A549 (cell line): ENCODE data around the gene EYA2. TPM values are rescaled to one million over a fixed set of nuclear protein-coding genes. Genes with fewer than 3 reads are reported as not detected.
A peak's percentile ranks its signal among the peaks of the same experiment; 100 is the strongest.

ENCODE experiments used
- ATAC-seq, 2 experiments: fragments of 200-7000 bp in 1 of 2; fragments of >200 bp in 1 of 2; cut with Nextera tagmentation in 1 of 2; cut with Tn5 transposase in 1 of 2; 3 replicates each; pipeline versions ENCODE4 v1.8.0 to v1.9.1; 2018 to 2020; ENCODE audit warnings: mild to moderate bottlenecking in 1 of 2, moderate library complexity in 1 of 2
- CTCF ChIA-PET: fragments of 300-600 bp; sonication (Branson Sonifier 250); formaldehyde crosslinking; extraction: SDS; loops from one replicate; lab custom pipeline; 2021; ENCODE audit warnings: antibody characterized with exemption, inconsistent platforms; lab: Yijun Ruan, JAX
- POLR2A ChIA-PET: fragments of 350-600 bp; formaldehyde crosslinking; extraction: SDS; loops from one replicate; lab custom pipeline; 2021; ENCODE audit warnings: antibody characterized with exemption, inconsistent platforms; lab: Yijun Ruan, JAX
- DNase-seq, 2 experiments: peaks; one replicate each; pipeline versions ENCODE4 v3.0.0 to v3.0.0-alpha.2; 2011 to 2016; ENCODE audit warnings: low read depth in 1 of 2, low spot score in 1 of 2
- FAIRE-seq: peaks from 2 replicates; lab custom pipeline; 2011; peaks lifted over from hg19 to GRCh38; lab: Jason Lieb, UNC
- H3K27ac ChIP-seq, 2 experiments: fragments of >200 bp; sonication (Bioruptor Twin); formaldehyde crosslinking; 3 replicates each; pipeline ENCODE4 v1.5.1; 2016 to 2017
- H3K4me1 ChIP-seq: fragments of >200 bp; sonication (Bioruptor Twin); formaldehyde crosslinking; 3 replicates; pipeline ENCODE4 v1.6.1; 2016
- H3K4me2 ChIP-seq: fragments of >200 bp; sonication (Bioruptor Twin); formaldehyde crosslinking; 3 replicates; pipeline ENCODE4 v1.6.1; 2016
- H3K4me3 ChIP-seq: fragments of >200 bp; sonication (Bioruptor Twin); formaldehyde crosslinking; 3 replicates; pipeline ENCODE4 v1.5.1; 2016
- H3K9me3 ChIP-seq: fragments of >200 bp; sonication (Bioruptor Twin); formaldehyde crosslinking; 3 replicates; pipeline ENCODE4 v1.6.1; 2016
- BHLHE40 ChIP-seq: IDR thresholded peaks from 2 replicates; pipeline ENCODE4 v1.6.1; 2012; ENCODE audit warnings: low read depth, low read length, inconsistent platforms
- CEBPB ChIP-seq, 2 experiments: fragments of >200 bp in 1 of 2; sonication (Bioruptor Twin) in 1 of 2; formaldehyde crosslinking in 1 of 2; IDR thresholded peaks; 2 replicates each; pipeline ENCODE4 v1.6.1; 2012 to 2016
- EHMT2 ChIP-seq: fragments of 200-600 bp; sonication (generic); IDR thresholded peaks from 2 replicates; pipeline ENCODE4 v1.6.1; 2016; ENCODE audit warnings: antibody characterized with exemption, low read depth, mild to moderate bottlenecking, moderate library complexity
- FOSL2 ChIP-seq, 2 experiments: fragments of 450-650 bp in 1 of 2; fragments of >200 bp in 1 of 2; sonication (Bioruptor Twin) in 1 of 2; formaldehyde crosslinking; IDR thresholded peaks; 2 replicates each; pipeline versions ENCODE4 v1.5.0 to v1.6.1; 2016 to 2020; ENCODE audit warnings: mild to moderate bottlenecking in 1 of 2, moderate library complexity in 1 of 2
- HDAC2 ChIP-seq: fragments of 200-600 bp; sonication (generic); IDR thresholded peaks from 2 replicates; pipeline ENCODE4 v1.6.1; 2016
- HMGXB4 ChIP-seq: fragments of 250-450 bp; sonication (Bioruptor Pico); IDR thresholded peaks from 2 replicates; pipeline ENCODE4 v1.5.0; 2021; ENCODE audit warnings: mild to moderate bottlenecking, moderate library complexity, borderline replicate concordance
- JUN ChIP-seq, 2 experiments: fragments of >200 bp; sonication (Bioruptor Twin); formaldehyde crosslinking; IDR thresholded peaks; 2 replicates in 1 of 2; 3 replicates in 1 of 2; pipeline ENCODE4 v1.6.1; 2016 to 2017
- KDM1A ChIP-seq: fragments of 200-600 bp; sonication (generic); IDR thresholded peaks from 2 replicates; pipeline ENCODE4 v1.6.1; 2016; ENCODE audit warnings: low read depth, mild to moderate bottlenecking
- KDM5A ChIP-seq: fragments of 200-600 bp; sonication (generic); IDR thresholded peaks from 2 replicates; pipeline ENCODE4 v1.6.1; 2016; ENCODE audit warnings: antibody characterized with exemption, mild to moderate bottlenecking
- MAFK ChIP-seq: fragments of 450-650 bp; IDR thresholded peaks from 2 replicates; pipeline ENCODE4 v1.6.1; 2014; ENCODE audit not compliant: partially characterized antibody
- MYC ChIP-seq: IDR thresholded peaks from 2 replicates; pipeline ENCODE4 v1.6.1; 2012; ENCODE audit warnings: mild to moderate bottlenecking, inconsistent platforms, low read length, improper control_type of control experiment, borderline replicate concordance
- NFE2L2 ChIP-seq: fragments of 150-350 bp; conservative IDR thresholded peaks from 2 replicates; pipeline ENCODE4 v1.6.1; 2014; ENCODE audit warnings: low read length
- RAD21 ChIP-seq, 2 experiments: fragments of >200 bp in 1 of 2; sonication (Bioruptor Twin) in 1 of 2; formaldehyde crosslinking in 1 of 2; IDR thresholded peaks in 1 of 2; conservative IDR thresholded peaks in 1 of 2; 2 replicates in 1 of 2; 3 replicates in 1 of 2; pipeline ENCODE4 v1.6.1; 2012 to 2018; ENCODE audit warnings: inconsistent platforms in 1 of 2
- RARB ChIP-seq: fragments of 250-450 bp; sonication (Bioruptor Pico); IDR thresholded peaks from 2 replicates; pipeline ENCODE4 v1.8.0; 2021; ENCODE audit warnings: mild to moderate bottlenecking, moderate library complexity
- REST ChIP-seq: fragments of 200-600 bp; sonication (generic); IDR thresholded peaks from 2 replicates; pipeline ENCODE4 v1.6.1; 2016; ENCODE audit warnings: antibody characterized with exemption, mild to moderate bottlenecking, moderate library complexity
- USF2 ChIP-seq: fragments of 450-650 bp; IDR thresholded peaks from 2 replicates; pipeline ENCODE4 v1.6.1; 2014; ENCODE audit warnings: antibody characterized with exemption
- ZFP36 ChIP-seq: fragments of 450-650 bp; IDR thresholded peaks from 2 replicates; pipeline ENCODE4 v1.6.1; 2014; ENCODE audit warnings: borderline replicate concordance; ENCODE audit not compliant: partially characterized antibody
- ZNF302 ChIP-seq: fragments of 250-450 bp; sonication (Bioruptor Pico); IDR thresholded peaks from 2 replicates; pipeline ENCODE4 v1.9.0; 2021; ENCODE audit warnings: inconsistent platforms, mild to moderate bottlenecking, moderate library complexity
- WGBS: methylation state at CpG from one replicate; pipeline ENCODE4 v1.1.6; 2017; ENCODE audit errors: missing lambda C conversion rate; 5-methylcytosine and 5-hydroxymethylcytosine counted together
- polyA plus RNA-seq, 4 experiments: library from polyadenylated mRNA; depleted of rRNA in 3 of 4; stranded (reverse); fragments of >200 nt; fragmentation: RNase III in 1 of 4; extraction: RNeasy Plus Mini Kit Qiagen cat#74134 plus additional on column Dnase treatment in 1 of 4; gene quantifications; 2 replicates in 3 of 4; 3 replicates in 1 of 4; pipeline ENCODE4 v1.2.3, GENCODE V29; 2011 to 2017
- TF ChIP-seq, protein P1 (sequence below): IDR thresholded peaks from 2 replicates; pipeline ENCODE4 v1.6.1; 2012; ENCODE audit warnings: low read depth, borderline replicate concordance
- TF ChIP-seq, protein P2 (sequence below): IDR thresholded peaks from 2 replicates; pipeline ENCODE4 v1.6.1; 2012

Gene EYA2
- polyA plus RNA-seq, 2 of the 4 experiments (the other 2 are of a cell fraction), result 4.5 to 4.6 TPM

GRCh38 chr20:47013606-47014005, 119.0 kb downstream of the EYA2 start:
- DNase-seq (no peak), ATAC-seq (no peak)
- Histone ChIP-seq H3K4me3 (no peak overlapping the region), H3K4me1 (peaks cover 4% of the 10 kb centered on the region; the same call in 1 of the 3 replicates), H3K9me3 (no peaks in the 10 kb centered on the region), H3K4me2 (no peak overlapping the region), H3K27ac (no peak overlapping the region)
- 73% methylated on average over 8 of the region's 8 CpGs for WGBS
- TF ChIP-seq RAD21 (conservative IDR thresholded peaks at IDR 0.05 in 1 of 2, IDR thresholded peaks at IDR 0.05 in 1 of 2), result peak in 1 of 2 experiments; percentile 11; a peak in 1 of 5 replicates
- no peak for TF ChIP-seq NFE2L2
- TF ChIP-seq, all 56 proteins: peak for 1
- CTCF ChIA-PET, result no interaction called here
- FAIRE-seq, result no peak
- POLR2A ChIA-PET, result no interaction called here

GRCh38 chr20:47016068-47016664, 121.5 kb downstream of the EYA2 start:
- TF ChIP-seq CEBPB (IDR thresholded peaks at IDR 0.05) (no peak), HMGXB4 (CRISPR knock-in tag) (no peak), REST (peak; percentile 88), EHMT2 (peak; percentile 63; the same call in 1 of the 2 replicates), KDM5A (no peak)
- TF ChIP-seq, protein P1, sequence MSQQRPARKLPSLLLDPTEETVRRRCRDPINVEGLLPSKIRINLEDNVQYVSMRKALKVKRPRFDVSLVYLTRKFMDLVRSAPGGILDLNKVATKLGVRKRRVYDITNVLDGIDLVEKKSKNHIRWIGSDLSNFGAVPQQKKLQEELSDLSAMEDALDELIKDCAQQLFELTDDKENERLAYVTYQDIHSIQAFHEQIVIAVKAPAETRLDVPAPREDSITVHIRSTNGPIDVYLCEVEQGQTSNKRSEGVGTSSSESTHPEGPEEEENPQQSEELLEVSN, result no peak
- no peak for DNase-seq
- POLR2A ChIA-PET, result no interaction called here
- CTCF ChIA-PET, result interaction anchor here (1.0 kb wide), 1 partner anchor 263 kb away, joined by 3 read pairs; no protein-coding TSS in a partner anchor
- 72% methylated on average over 8 of the region's 8 CpGs for WGBS
- no peak overlapping the region for H3K4me3 ChIP-seq
- no peaks in the 10 kb centered on the region for H3K4me1 ChIP-seq
- ATAC-seq, result no peak
- H3K27ac ChIP-seq, result no peak overlapping the region
- no peaks in the 10 kb centered on the region for H3K9me3 ChIP-seq
- FAIRE-seq, result no peak
- H3K4me2 ChIP-seq, result no peak overlapping the region

GRCh38 chr20:47018381-47018780, 123.7 kb downstream of the EYA2 start:
- H3K4me2 ChIP-seq, result no peak overlapping the region
- ATAC-seq, result no peak
- ChIA-PET POLR2A (no interaction called here), CTCF (no interaction called here)
- WGBS, result 73% methylated on average over 11 of the region's 11 CpGs
- no peak for DNase-seq
- no peak overlapping the region for H3K27ac ChIP-seq
- no peak overlapping the region for H3K4me3 ChIP-seq
- no peak for FAIRE-seq
- H3K4me1 ChIP-seq, result no peaks in the 10 kb centered on the region
- H3K9me3 ChIP-seq, result no peaks in the 10 kb centered on the region
- no peak for TF ChIP-seq HDAC2
- no peak for TF ChIP-seq MYC
- TF ChIP-seq, protein P2, sequence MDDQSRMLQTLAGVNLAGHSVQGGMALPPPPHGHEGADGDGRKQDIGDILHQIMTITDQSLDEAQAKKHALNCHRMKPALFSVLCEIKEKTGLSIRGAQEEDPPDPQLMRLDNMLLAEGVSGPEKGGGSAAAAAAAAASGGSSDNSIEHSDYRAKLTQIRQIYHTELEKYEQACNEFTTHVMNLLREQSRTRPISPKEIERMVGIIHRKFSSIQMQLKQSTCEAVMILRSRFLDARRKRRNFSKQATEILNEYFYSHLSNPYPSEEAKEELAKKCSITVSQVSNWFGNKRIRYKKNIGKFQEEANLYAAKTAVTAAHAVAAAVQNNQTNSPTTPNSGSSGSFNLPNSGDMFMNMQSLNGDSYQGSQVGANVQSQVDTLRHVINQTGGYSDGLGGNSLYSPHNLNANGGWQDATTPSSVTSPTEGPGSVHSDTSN, result no peak
- TF ChIP-seq BHLHE40, result no peak
- no peak for TF ChIP-seq MAFK
- no peak for TF ChIP-seq RARB (CRISPR knock-in tag)
- TF ChIP-seq, protein P1, result no peak
- TF ChIP-seq ZFP36, result no peak
- no peak for TF ChIP-seq USF2
- TF ChIP-seq HMGXB4 (CRISPR knock-in tag), result no peak
- no peak for TF ChIP-seq FOSL2 (IDR thresholded peaks at IDR 0.05)
- no peak for TF ChIP-seq FOSL2 (CRISPR knock-in tag; IDR thresholded peaks at IDR 0.05)
- TF ChIP-seq JUN (IDR thresholded peaks at IDR 0.05), result no peak
- TF ChIP-seq KDM1A, result no peak
- no peak for TF ChIP-seq ZNF302
